NT2/D1 (cell line): ENCODE data around the gene PAK1.

Source experiments
- SUZ12 ChIP-seq: IDR thresholded peaks from 2 replicates; pipeline ENCODE4 v1.6.1; 2011; ENCODE audit not compliant: insufficient read length, insufficient read depth; ENCODE audit errors: extremely low read depth
- YY1 ChIP-seq: IDR thresholded peaks from 2 replicates; pipeline ENCODE4 v1.6.1; 2011; ENCODE audit not compliant: insufficient read length, insufficient read depth
- ZNF274 ChIP-seq: IDR thresholded peaks from 2 replicates; pipeline ENCODE4 v1.6.1; 2011; ENCODE audit warnings: mild to moderate bottlenecking, low read depth, low read length

DNA sequence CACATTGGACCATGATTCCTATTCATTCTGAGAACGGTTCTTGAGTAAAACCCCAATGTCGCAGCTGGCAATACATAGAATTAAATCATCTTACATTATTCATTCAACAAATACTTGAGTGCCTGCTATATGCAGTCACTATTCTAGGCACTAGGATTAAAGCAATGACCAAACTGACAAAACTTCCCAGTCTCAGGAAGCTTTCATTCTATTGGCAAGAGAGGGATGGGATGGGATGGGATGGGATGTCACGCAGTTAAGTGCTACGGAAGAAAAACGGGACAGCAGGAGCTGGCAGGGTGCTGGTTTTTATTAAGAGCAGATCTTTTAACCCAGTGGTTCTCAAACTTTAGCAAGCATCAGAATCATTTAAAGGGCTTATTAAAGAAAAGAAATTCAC lies 2.9 kb downstream of the PAK1 start:
- TF ChIP-seq YY1: no peak
- no peak for TF ChIP-seq ZNF274
- no peak for TF ChIP-seq SUZ12
